Neuronal stem cell (in vitro differentiated cells): ENCODE results near the gene PLAAT2.

ENCODE experiments used
- DNase-seq: peaks from one replicate; pipeline ENCODE4 v3.0.0-alpha.2; 2013; ENCODE audit warnings: low spot score
- H2AFZ ChIP-seq: one replicate; pipeline ENCODE4 v1.6.1; 2013; ENCODE audit warnings: mild to moderate bottlenecking, low read length, inconsistent platforms
- H2AK5ac ChIP-seq: 2 replicates; pipeline ENCODE4 v1.6.1; 2013; ENCODE audit warnings: low read depth, mild to moderate bottlenecking, inconsistent platforms, low read length, moderate library complexity, mixed read lengths
- H2BK120ac ChIP-seq: 2 replicates; pipeline ENCODE4 v1.6.1; 2013; ENCODE audit warnings: low read depth, mild to moderate bottlenecking, inconsistent platforms, low read length, moderate library complexity, mixed read lengths
- H2BK12ac ChIP-seq: one replicate; pipeline ENCODE4 v1.6.1; 2013; ENCODE audit warnings: low read length, inconsistent platforms
- H2BK15ac ChIP-seq: 2 replicates; pipeline ENCODE4 v1.6.1; 2013; ENCODE audit warnings: mild to moderate bottlenecking, low read length, inconsistent platforms, mixed read lengths
- H2BK5ac ChIP-seq: one replicate; pipeline ENCODE4 v1.6.1; 2013; ENCODE audit warnings: inconsistent platforms, mild to moderate bottlenecking, low read length, moderate library complexity
- H3K14ac ChIP-seq: one replicate; pipeline ENCODE4 v1.6.1; 2013; ENCODE audit warnings: low read length, inconsistent platforms
- H3K18ac ChIP-seq: 2 replicates; pipeline ENCODE4 v1.6.1; 2013; ENCODE audit warnings: low read length, inconsistent platforms
- H3K23ac ChIP-seq: 2 replicates; pipeline ENCODE4 v1.6.1; 2013; ENCODE audit warnings: low read depth, mild to moderate bottlenecking, mixed read lengths, low read length, inconsistent platforms; ENCODE audit not compliant: poor library complexity
- H3K27ac ChIP-seq: replicated peaks from 3 replicates; pipeline ENCODE4 v1.5.1; 2013; ENCODE audit warnings: low read length, inconsistent platforms
- H3K27me3 ChIP-seq, 3 experiments: 2 replicates each; pipeline ENCODE4 v1.6.1; 2013; ENCODE audit warnings: low read length in 3 of 3, mild to moderate bottlenecking in 2 of 3, inconsistent platforms in 1 of 3, low read depth in 1 of 3, mixed read lengths in 1 of 3, moderate library complexity in 1 of 3; ENCODE audit not compliant: control insufficient read depth in 3 of 3, insufficient read depth in 3 of 3
- H3K36me3 ChIP-seq, 2 donors: replicated peaks in 1 of 2; 2 replicates each; pipeline ENCODE4 v1.6.1; 2013; ENCODE audit warnings: low read length in 2 of 2; ENCODE audit not compliant: control insufficient read depth in 2 of 2, insufficient read depth in 2 of 2
- H3K4ac ChIP-seq: 2 replicates; pipeline ENCODE4 v1.6.1; 2013; ENCODE audit warnings: inconsistent platforms, mild to moderate bottlenecking, low read length, moderate library complexity
- H3K4me1 ChIP-seq, 2 donors: 1 replicate in 1 of 2; 2 replicates in 1 of 2; pipeline ENCODE4 v1.6.1; 2013; ENCODE audit warnings: low read length in 2 of 2, low read depth in 1 of 2; ENCODE audit not compliant: control insufficient read depth in 2 of 2, insufficient read depth in 1 of 2
- H3K4me2 ChIP-seq: one replicate; pipeline ENCODE4 v1.6.1; 2013; ENCODE audit warnings: mild to moderate bottlenecking, low read length, inconsistent platforms; ENCODE audit not compliant: insufficient read depth, poor library complexity, severe bottlenecking
- H3K4me3 ChIP-seq, 2 donors: 2 replicates each; pipeline ENCODE4 v1.5.1; 2013; ENCODE audit warnings: low read length in 2 of 2, mild to moderate bottlenecking in 2 of 2, inconsistent platforms in 1 of 2, moderate library complexity in 1 of 2
- H3K79me1 ChIP-seq: one replicate; pipeline ENCODE4 v1.6.1; 2013; ENCODE audit warnings: low read depth, mild to moderate bottlenecking, inconsistent platforms, low read length, moderate library complexity
- H3K9ac ChIP-seq: one replicate; pipeline ENCODE4 v1.6.1; 2013; ENCODE audit warnings: mild to moderate bottlenecking, low read depth, low read length, inconsistent platforms; ENCODE audit not compliant: poor library complexity
- H3K9me3 ChIP-seq, 2 donors: replicated peaks in 1 of 2; 2 replicates each; pipeline versions ENCODE3 to v1.6.1; 2013; ENCODE audit warnings: low read length in 2 of 2, mild to moderate bottlenecking in 2 of 2, inconsistent platforms in 1 of 2, low read depth in 1 of 2, mixed read lengths in 1 of 2, moderate library complexity in 1 of 2; ENCODE audit not compliant: control insufficient read depth in 2 of 2, insufficient read depth in 1 of 2
- H4K8ac ChIP-seq: one replicate; pipeline ENCODE4 v1.6.1; 2013; ENCODE audit warnings: low read depth, mild to moderate bottlenecking, inconsistent platforms, low read length, moderate library complexity
- H4K91ac ChIP-seq: one replicate; pipeline ENCODE4 v1.6.1; 2013; ENCODE audit warnings: low read length, low read depth, mild to moderate bottlenecking, inconsistent platforms; ENCODE audit not compliant: poor library complexity
- WGBS, 2 donors: extraction: QIAGEN DNeasy Blood & Tissue Kit; methylation state at CpG; one replicate each; pipeline ENCODE4 v1.1.7; 2013; ENCODE audit warnings: missing lambda C conversion rate in 2 of 2, mixed read lengths in 1 of 2; ENCODE audit not compliant: insufficient read length in 2 of 2, insufficient replicate concordance in 1 of 2; ENCODE audit errors: extremely low coverage in 2 of 2; 5-methylcytosine and 5-hydroxymethylcytosine counted together

PLAAT2 gene

GRCh38 chr11:63536669-63537292, 26.4 kb downstream of the PLAAT2 start, which contains the start of gene PLAAT4:
Gene PLAAT4 (plus strand): TSS chr11:63536808. CDS start chr11:63536869, 61 bp downstream.
- peak within 1 kb of the TSS; percentile 37 for H2AFZ ChIP-seq
- H4K91ac ChIP-seq: no peak within 1 kb of the TSS
- no peak within 1 kb of the TSS for H2BK120ac ChIP-seq
- no peak within 1 kb of the TSS for H3K9ac ChIP-seq
- no peak within 1 kb of the TSS for H3K4me3 ChIP-seq
- H2AK5ac ChIP-seq: peak within 1 kb of the TSS; percentile 90
- no peaks in the 10 kb centered on the region for H3K79me1 ChIP-seq
- no peak within 1 kb of the TSS for H3K4me2 ChIP-seq
- no CpG with 5 or more reads among the region's 10 CpGs for WGBS, 2 donors
- peaks cover 0 to 6% of the 10 kb centered on the region in 2 donors for H3K4me1 ChIP-seq
- H2BK15ac ChIP-seq: no peak within 1 kb of the TSS
- no peak within 1 kb of the TSS for H4K8ac ChIP-seq
- peaks cover 0 to 7% (median 0%) of the 10 kb centered on the region in 3 experiments for H3K27me3 ChIP-seq
- peak within 1 kb of the TSS; percentile 37 for H3K23ac ChIP-seq
- H3K14ac ChIP-seq: no peak within 1 kb of the TSS
- H3K9me3 ChIP-seq: no peaks in the 10 kb centered on the region
- no peak within 1 kb of the TSS for H3K18ac ChIP-seq
- H3K4ac ChIP-seq: no peak within 1 kb of the TSS
- H3K27ac ChIP-seq: no peak within 1 kb of the TSS
- DNase-seq: no peak
- H3K36me3 ChIP-seq: no peaks in the 10 kb centered on the region
- H2BK5ac ChIP-seq: no peak within 1 kb of the TSS
- peak within 1 kb of the TSS; percentile 26 for H2BK12ac ChIP-seq

GRCh38 chr11:63535734-63536133, 27.4 kb downstream of the PLAAT2 start:
- H4K8ac ChIP-seq: no peak overlapping the region
- H2AK5ac ChIP-seq: peak overlapping the region; percentile 58
- H2AFZ ChIP-seq: no peak overlapping the region
- no peak overlapping the region for H3K9ac ChIP-seq
- no peak overlapping the region for H2BK12ac ChIP-seq
- H3K79me1 ChIP-seq: no peaks in the 10 kb centered on the region
- H2BK120ac ChIP-seq: no peak overlapping the region
- H3K4me2 ChIP-seq: no peak overlapping the region
- no peak overlapping the region for H3K18ac ChIP-seq
- no peak overlapping the region for H3K23ac ChIP-seq
- H3K4ac ChIP-seq: no peak overlapping the region
- H3K4me3 ChIP-seq: no peak overlapping the region
- peaks cover 0 to 9% of the 10 kb centered on the region in 2 donors for H3K4me1 ChIP-seq
- H2BK15ac ChIP-seq: no peak overlapping the region
- no peak overlapping the region for H4K91ac ChIP-seq
- H2BK5ac ChIP-seq: no peak overlapping the region
- H3K27ac ChIP-seq: no peak overlapping the region
- no CpG with 5 or more reads among the region's 1 CpG for WGBS, 2 donors
- DNase-seq: no peak
- no peaks in the 10 kb centered on the region for H3K36me3 ChIP-seq
- H3K27me3 ChIP-seq: peaks cover 0 to 13% (median 0%) of the 10 kb centered on the region in 3 experiments
- H3K9me3 ChIP-seq: no peaks in the 10 kb centered on the region
- H3K14ac ChIP-seq: no peak overlapping the region

- no CpG with 5 or more reads among the region's 5 CpGs for WGBS, 2 donors
- Histone ChIP-seq H2BK12ac (no peak overlapping the region), H3K23ac (no peak overlapping the region), H2BK5ac (no peak overlapping the region), H3K4ac (no peak overlapping the region), H3K27me3 (peaks cover 0 to 13% (median 0%) of the 10 kb centered on the region in 3 experiments), H3K4me3 (no peak overlapping the region), H3K9ac (no peak overlapping the region), H2AK5ac (no peak overlapping the region), H3K4me1 (peaks cover 0 to 11% of the 10 kb centered on the region in 2 donors), H2AFZ (no peak overlapping the region), H3K9me3 (no peaks in the 10 kb centered on the region), H4K91ac (no peak overlapping the region), H2BK120ac (no peak overlapping the region), H3K27ac (no peak overlapping the region), H4K8ac (no peak overlapping the region), H2BK15ac (no peak overlapping the region), H3K18ac (no peak overlapping the region), H3K14ac (no peak overlapping the region), H3K4me2 (no peak overlapping the region), H3K36me3 (no peaks in the 10 kb centered on the region), H3K79me1 (no peaks in the 10 kb centered on the region)
- no peak for DNase-seq
These were observed 28.2 kb downstream of the PLAAT2 start for GRCh38 chr11:63534895-63535461.

- no CpG with 5 or more reads among the region's 3 CpGs for WGBS, 2 donors
- no peak overlapping the region for H2BK15ac ChIP-seq
These were observed 29.1 kb downstream of the PLAAT2 start for GRCh38 chr11:63534076-63534475.

More at GRCh38 chr11:63534076-63534475, 29.1 kb downstream of the PLAAT2 start:
- Histone ChIP-seq H3K27me3 (peaks cover 0 to 18% (median 0%) of the 10 kb centered on the region in 3 experiments), H3K4me1 (peaks cover 0 to 12% of the 10 kb centered on the region in 2 donors), H3K23ac (no peak overlapping the region), H2AK5ac (no peak overlapping the region), H3K9ac (no peak overlapping the region), H3K18ac (no peak overlapping the region), H2BK5ac (no peak overlapping the region), H2AFZ (no peak overlapping the region), H4K8ac (no peak overlapping the region), H2BK120ac (no peak overlapping the region), H3K4me3 (no peak overlapping the region), H3K9me3 (no peaks in the 10 kb centered on the region), H3K14ac (no peak overlapping the region), H4K91ac (no peak overlapping the region), H3K27ac (no peak overlapping the region), H3K4me2 (no peak overlapping the region), H3K36me3 (no peaks in the 10 kb centered on the region), H3K79me1 (no peaks in the 10 kb centered on the region), H2BK12ac (no peak overlapping the region), H3K4ac (no peak overlapping the region)
- no peak for DNase-seq
